ENCODE measurements around the gene BYSL. TPM values are rescaled to one million over a fixed set of nuclear protein-coding genes. Genes with fewer than 3 reads are reported as not detected.

BYSL gene
- total RNA-seq, 1 experiment from 2014 or later = 58.0 TPM

- no peak for DNase-seq (ENCODE audit: unreplicated experiment)
- POLR2A ChIA-PET = interaction anchor here (1.2 to 2.2 kb wide), 3 partner anchors 8 to 123 kb away, joined by 3 to 5 read pairs (median 3); no protein-coding TSS in a partner anchor
- intact Hi-C loops (cut with micrococcal nuclease) = no loop called here
- no peaks in the 10 kb centered on the region for H3K27me3 Mint-ChIP-seq (ENCODE audit: insufficient read depth, unreplicated experiment)
- H3K4me3 Mint-ChIP-seq (ENCODE audit: unreplicated experiment) = no peak overlapping the region
- peaks cover 64% of the 10 kb centered on the region for H3K36me3 Mint-ChIP-seq (ENCODE audit: insufficient read depth, unreplicated experiment)
- CTCF ChIA-PET = interaction anchor here (0.8 to 1.4 kb wide), 4 partner anchors 9 to 128 kb away, joined by 3 to 4 read pairs (median 4); no protein-coding TSS in a partner anchor
- no peak overlapping the region for H3K27ac Mint-ChIP-seq (ENCODE audit: low read depth, unreplicated experiment)
- H3K4me1 Mint-ChIP-seq (ENCODE audit: insufficient read depth, unreplicated experiment) = peaks cover 12% of the 10 kb centered on the region
- BruUV-seq (replicated peaks) = no TSS peak
- no peaks in the 10 kb centered on the region for H3K9me3 Mint-ChIP-seq (ENCODE audit: unreplicated experiment)
- no peak for TF ChIP-seq CTCF (IDR thresholded peaks at IDR 0.05; ENCODE audit: unreplicated experiment)
These were observed 7.0 kb upstream of the BYSL start for GRCh38 chr6:41914343-41914742.

GRCh38 chr6:41914869-41915530 lies 6.3 kb upstream of the BYSL start:
- no TSS peak for BruUV-seq (replicated peaks)
- no peak overlapping the region for H3K4me3 Mint-ChIP-seq (ENCODE audit: unreplicated experiment)

GRCh38 chr6:41917528-41917927 lies 3.8 kb upstream of the BYSL start:
- Mint-ChIP-seq H3K9me3 (ENCODE audit: unreplicated experiment) (no peaks in the 10 kb centered on the region), H3K4me1 (ENCODE audit: insufficient read depth, unreplicated experiment) (peaks cover 19% of the 10 kb centered on the region), H3K36me3 (ENCODE audit: insufficient read depth, unreplicated experiment) (peaks cover 58% of the 10 kb centered on the region), H3K27me3 (ENCODE audit: insufficient read depth, unreplicated experiment) (no peaks in the 10 kb centered on the region), H3K27ac (ENCODE audit: low read depth, unreplicated experiment) (peak overlapping the region; percentile 92), H3K4me3 (ENCODE audit: unreplicated experiment) (peak overlapping the region; percentile 64)
- ChIA-PET POLR2A (interaction anchor here (0.7 to 1.9 kb wide), 7 partner anchors 13 to 133 kb away, joined by 3 to 5 read pairs (median 4); partner anchors contain the start of genes TAF8 and TOMM6), CTCF (interaction anchor here (2.2 kb wide), 1 partner anchor 70 kb away, joined by 9 read pairs; no protein-coding TSS in a partner anchor)
- intact Hi-C loops (cut with micrococcal nuclease) = no loop called here
- peak; percentile 89 for DNase-seq (ENCODE audit: unreplicated experiment)
- no TSS peak for BruUV-seq (replicated peaks)
- TF ChIP-seq CTCF (IDR thresholded peaks at IDR 0.05; ENCODE audit: unreplicated experiment) = no peak

More at GRCh38 chr6:41914869-41915530, 6.3 kb upstream of the BYSL start:
- H3K27ac Mint-ChIP-seq (ENCODE audit: low read depth, unreplicated experiment) = no peak overlapping the region
- ChIA-PET POLR2A (interaction anchor here (0.8 to 2.2 kb wide), 4 partner anchors 27 to 130 kb away, joined by 3 to 6 read pairs (median 5); no protein-coding TSS in a partner anchor), CTCF (interaction anchor here (0.6 to 1.4 kb wide), 5 partner anchors 9 to 129 kb away, joined by 3 to 4 read pairs (median 3); no protein-coding TSS in a partner anchor)
- DNase-seq (ENCODE audit: unreplicated experiment) = no peak
- no peaks in the 10 kb centered on the region for H3K27me3 Mint-ChIP-seq (ENCODE audit: insufficient read depth, unreplicated experiment)
- peaks cover 16% of the 10 kb centered on the region for H3K4me1 Mint-ChIP-seq (ENCODE audit: insufficient read depth, unreplicated experiment)
- no peak for TF ChIP-seq CTCF (IDR thresholded peaks at IDR 0.05; ENCODE audit: unreplicated experiment)
- H3K9me3 Mint-ChIP-seq (ENCODE audit: unreplicated experiment) = no peaks in the 10 kb centered on the region
- peaks cover 60% of the 10 kb centered on the region for H3K36me3 Mint-ChIP-seq (ENCODE audit: insufficient read depth, unreplicated experiment)
- intact Hi-C loops (cut with micrococcal nuclease) = no loop called here

GRCh38 chr6:41921712-41921998 lies 356 bp downstream of the BYSL start:
- H3K4me3 Mint-ChIP-seq (ENCODE audit: unreplicated experiment) = peak overlapping the region; percentile 99
- TF ChIP-seq CTCF (IDR thresholded peaks at IDR 0.05; ENCODE audit: unreplicated experiment) = no peak
- no peak for DNase-seq (ENCODE audit: unreplicated experiment)
- H3K27me3 Mint-ChIP-seq (ENCODE audit: insufficient read depth, unreplicated experiment) = no peaks in the 10 kb centered on the region
- H3K9me3 Mint-ChIP-seq (ENCODE audit: unreplicated experiment) = no peaks in the 10 kb centered on the region
- intact Hi-C loops (cut with micrococcal nuclease) = loop anchor here (1.0 to 5.0 kb wide), 4 partner anchors 75 to 134 kb away; partner anchors contain the start of gene TOMM6
- peaks cover 41% of the 10 kb centered on the region for H3K4me1 Mint-ChIP-seq (ENCODE audit: insufficient read depth, unreplicated experiment)
- CTCF ChIA-PET = interaction anchor here (0.6 to 5.2 kb wide), 24 partner anchors 8 to 578 kb away, joined by 3 to 74 read pairs (median 4); partner anchors contain the start of genes CCND3, MRPS10, TAF8 and TOMM6
- peak overlapping the region; percentile 100 for H3K27ac Mint-ChIP-seq (ENCODE audit: low read depth, unreplicated experiment)
- POLR2A ChIA-PET = interaction anchor here (0.5 to 5.4 kb wide), 23 partner anchors 13 to 642 kb away, joined by 3 to 157 read pairs (median 5); partner anchors contain the start of genes C6orf132, CCND3, MRPS10 and TAF8
- H3K36me3 Mint-ChIP-seq (ENCODE audit: insufficient read depth, unreplicated experiment) = peaks cover 50% of the 10 kb centered on the region
- BruUV-seq (replicated peaks) = TSS peak; percentile 55

Data from MCF 10A (cell line).